GM23338 (cell line): Measurements from ENCODE around the gene KCTD21. TPM values are rescaled to one million over a fixed set of nuclear protein-coding genes. Genes with fewer than 3 reads are reported as not detected.

ENCODE experiments used
- ATAC-seq: fragments of 200-7000 bp; cut with Tn5 transposase; 3 replicates; pipeline ENCODE4 v1.9.1; 2020
- DNase-seq: peaks from one replicate; pipeline ENCODE4 v3.0.0-alpha.2; 2015; ENCODE audit warnings: low spot score
- H2AFZ ChIP-seq: fragments of 200-600 bp; sonication (generic); 2 replicates; pipeline ENCODE4 v1.8.0; 2016; ENCODE audit warnings: antibody characterized with exemption, mild to moderate bottlenecking, moderate library complexity
- H3F3A ChIP-seq: fragments of 200-600 bp; sonication (generic); replicated peaks from 2 replicates; pipeline ENCODE4 v1.8.0; 2017; ENCODE audit warnings: antibody characterized with exemption, mixed run types, low read depth
- H3K27ac ChIP-seq: fragments of 200-600 bp; sonication (generic); 2 replicates; pipeline ENCODE4 v1.6.1; 2016; ENCODE audit warnings: low read depth
- H3K27me3 ChIP-seq: fragments of 200-600 bp; sonication (generic); 2 replicates; pipeline ENCODE4 v1.8.0; 2016; ENCODE audit warnings: mild to moderate bottlenecking, mixed run types, moderate library complexity; ENCODE audit not compliant: insufficient read depth
- H3K36me3 ChIP-seq: fragments of 200-600 bp; sonication (generic); 2 replicates; pipeline ENCODE4 v1.8.0; 2016; ENCODE audit warnings: mild to moderate bottlenecking; ENCODE audit not compliant: insufficient read depth
- H3K4me1 ChIP-seq: fragments of 200-600 bp; sonication (generic); 2 replicates; pipeline ENCODE4 v1.8.0; 2016; ENCODE audit warnings: mild to moderate bottlenecking, moderate library complexity; ENCODE audit not compliant: insufficient read depth
- H3K4me2 ChIP-seq: fragments of 200-600 bp; sonication (generic); 2 replicates; pipeline ENCODE4 v1.7.1; 2017; ENCODE audit warnings: mixed run types
- H3K4me3 ChIP-seq: fragments of 200-600 bp; sonication (generic); 2 replicates; pipeline ENCODE4 v1.6.1; 2016; ENCODE audit warnings: mixed run types
- H3K79me2 ChIP-seq: fragments of 200-600 bp; sonication (generic); replicated peaks from 2 replicates; pipeline ENCODE4 v1.8.0; 2017; ENCODE audit warnings: mild to moderate bottlenecking; ENCODE audit not compliant: insufficient read depth
- H3K9me2 ChIP-seq: fragments of 200-600 bp; sonication (generic); 2 replicates; pipeline ENCODE4 v1.8.0; 2017; ENCODE audit not compliant: insufficient read depth
- H4K20me1 ChIP-seq: fragments of 200-600 bp; sonication (generic); replicated peaks from 2 replicates; pipeline ENCODE4 v1.8.0; 2017; ENCODE audit warnings: mild to moderate bottlenecking; ENCODE audit not compliant: insufficient read depth
- H3K27ac Mint-ChIP-seq: 2 replicates; pipeline ENCODE4 v1.8.0; 2020; ENCODE audit warnings: inconsistent platforms, mild to moderate bottlenecking, moderate library complexity, mixed read lengths
- H3K27me3 Mint-ChIP-seq: 3 replicates; pipeline ENCODE4 v1.8.0; 2022; ENCODE audit warnings: low read depth, mild to moderate bottlenecking, moderate library complexity, mixed read lengths, inconsistent platforms; ENCODE audit not compliant: insufficient read depth, poor library complexity
- H3K36me3 Mint-ChIP-seq: 3 replicates; pipeline ENCODE4 v1.8.0; 2021; ENCODE audit warnings: low read depth, mild to moderate bottlenecking, inconsistent platforms, moderate library complexity, mixed read lengths
- H3K4me1 Mint-ChIP-seq: 3 replicates; pipeline ENCODE4 v1.8.0; 2020; ENCODE audit warnings: mild to moderate bottlenecking, inconsistent platforms, mixed read lengths
- H3K4me3 Mint-ChIP-seq: 3 replicates; pipeline ENCODE4 v1.8.0; 2021; ENCODE audit warnings: moderate library complexity, mild to moderate bottlenecking, inconsistent platforms, mixed read lengths
- H3K9me3 Mint-ChIP-seq: 3 replicates; pipeline ENCODE4 v1.8.0; 2020; ENCODE audit warnings: moderate library complexity, mild to moderate bottlenecking, inconsistent platforms, mixed read lengths
- CREB1 ChIP-seq: fragments of 250-450 bp; sonication (Bioruptor Pico); IDR thresholded peaks from 2 replicates; pipeline ENCODE4 v1.5.0; 2020; ENCODE audit warnings: low read depth, mild to moderate bottlenecking, moderate library complexity
- ETS1 ChIP-seq: IDR thresholded peaks from 2 replicates; pipeline ENCODE4 v1.6.1; 2016; ENCODE audit warnings: antibody characterized with exemption
- EZH2 ChIP-seq: fragments of 200-600 bp; sonication (generic); IDR thresholded peaks from one replicate; pipeline ENCODE4 v1.8.0; 2017; ENCODE audit warnings: antibody characterized with exemption, mild to moderate bottlenecking, low read depth; ENCODE audit not compliant: unreplicated experiment
- JUNB ChIP-seq: IDR thresholded peaks from one replicate; pipeline ENCODE4 v1.6.1; 2016; ENCODE audit warnings: antibody characterized with exemption; ENCODE audit not compliant: unreplicated experiment
- REST ChIP-seq: IDR thresholded peaks from one replicate; pipeline ENCODE4 v1.6.1; 2018; ENCODE audit warnings: antibody characterized with exemption; ENCODE audit not compliant: unreplicated experiment
- STAT1 ChIP-seq: IDR thresholded peaks from one replicate; pipeline ENCODE4 v1.6.1; 2016; ENCODE audit warnings: antibody characterized with exemption; ENCODE audit not compliant: unreplicated experiment
- polyA plus RNA-seq: library from polyadenylated mRNA; unstranded; fragments of >200 nt; fragmentation: Nextera tagmentation; extraction: Ambion mirVana; gene quantifications from 2 replicates; pipeline ENCODE4 v1.2.1, GENCODE V29; 2016
- total RNA-seq: library from RNA; depleted of rRNA; stranded (reverse); fragments of >200 nt; shearing (Covaris generic); gene quantifications from 2 replicates; pipeline ENCODE4 v1.2.3, GENCODE V29; 2014

KCTD21 gene
- total and polyA plus RNA-seq, 2 experiments from 2014 or later, result 1.0 to 3.7 TPM

- no peaks in the 10 kb centered on the region for H3K9me3 Mint-ChIP-seq
- H2AFZ ChIP-seq, result no peak overlapping the region
- TF ChIP-seq CREB1 (CRISPR knock-in tag), result no peak
- no peak for TF ChIP-seq JUNB
- TF ChIP-seq REST, result no peak
- TF ChIP-seq EZH2, result no peak
- no peaks in the 10 kb centered on the region for H3K9me2 ChIP-seq
- no peak for ATAC-seq
- H4K20me1 ChIP-seq, result no peaks in the 10 kb centered on the region
- no peak overlapping the region for H3K4me3 ChIP-seq
- peaks cover 5% of the 10 kb centered on the region for H3K4me1 Mint-ChIP-seq
- H3K4me2 ChIP-seq, result no peak overlapping the region
- H3K27ac Mint-ChIP-seq, result no peak overlapping the region
- no peak overlapping the region for H3K4me3 Mint-ChIP-seq
- H3F3A ChIP-seq, result no peaks in the 10 kb centered on the region
- H3K79me2 ChIP-seq, result no peaks in the 10 kb centered on the region
- H3K4me1 ChIP-seq, result no peaks in the 10 kb centered on the region
- no peaks in the 10 kb centered on the region for H3K27me3 ChIP-seq
- no peak for DNase-seq
- peaks cover 8% of the 10 kb centered on the region; the same call in 2 of the 3 replicates for H3K36me3 Mint-ChIP-seq
- peaks cover 12% of the 10 kb centered on the region for H3K27me3 Mint-ChIP-seq
- no peak overlapping the region for H3K27ac ChIP-seq
- no peaks in the 10 kb centered on the region for H3K36me3 ChIP-seq
Observed at GRCh38 chr11:78199653-78200015, 11.2 kb upstream of the KCTD21 start.

DNA sequence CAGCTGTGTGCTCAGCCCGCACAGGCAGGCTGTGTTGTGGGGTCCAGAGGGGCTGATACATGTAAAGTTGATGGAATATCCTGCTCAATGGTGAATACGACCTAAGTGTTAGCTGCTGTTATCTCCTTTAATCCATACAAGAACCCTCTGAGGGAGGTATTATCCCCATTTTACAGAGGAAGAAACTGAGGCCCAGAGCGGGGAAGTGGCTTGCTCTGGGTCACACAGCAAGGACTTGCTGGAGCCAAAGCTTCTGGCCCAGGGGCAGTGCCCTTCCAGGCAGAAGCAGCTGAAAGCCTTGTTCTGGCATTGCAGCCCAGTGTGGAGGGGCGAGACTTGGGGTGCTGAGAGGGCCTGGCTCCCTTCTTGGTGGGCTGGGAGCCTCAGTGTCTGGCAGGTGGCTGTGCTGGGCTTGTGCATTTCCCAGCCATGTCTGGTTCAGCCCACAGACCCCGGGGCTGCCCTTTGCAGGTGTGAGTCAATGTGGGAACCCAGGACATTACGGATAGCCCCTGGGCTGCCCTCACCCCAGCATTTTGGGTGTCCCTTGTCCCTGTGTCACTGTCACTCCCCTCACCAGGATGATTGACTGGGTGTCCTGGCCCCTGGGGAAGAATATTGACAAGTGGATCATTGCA, 10.7 kb upstream of the KCTD21 start:
- no peak overlapping the region for H2AFZ ChIP-seq
- no peaks in the 10 kb centered on the region for H3K79me2 ChIP-seq
- no peaks in the 10 kb centered on the region for H3K9me2 ChIP-seq
- H3F3A ChIP-seq, result no peaks in the 10 kb centered on the region
- H3K27me3 Mint-ChIP-seq, result peaks cover 12% of the 10 kb centered on the region
- no peaks in the 10 kb centered on the region for H3K4me1 ChIP-seq
- no peak overlapping the region for H3K4me2 ChIP-seq
- H3K36me3 ChIP-seq, result no peaks in the 10 kb centered on the region
- no peak overlapping the region for H3K4me3 Mint-ChIP-seq
- no peak overlapping the region for H3K27ac ChIP-seq
- no peaks in the 10 kb centered on the region for H3K27me3 ChIP-seq
- H3K4me3 ChIP-seq, result no peak overlapping the region
- H3K36me3 Mint-ChIP-seq, result peaks cover 8% of the 10 kb centered on the region; the same call in 2 of the 3 replicates
- H3K27ac Mint-ChIP-seq, result no peak overlapping the region
- H4K20me1 ChIP-seq, result no peaks in the 10 kb centered on the region
- no peaks in the 10 kb centered on the region for H3K9me3 Mint-ChIP-seq
- no peak for ATAC-seq
- H3K4me1 Mint-ChIP-seq, result peaks cover 5% of the 10 kb centered on the region
- no peak for DNase-seq
- no peak for TF ChIP-seq REST
- no peak for TF ChIP-seq ETS1
- TF ChIP-seq STAT1, result no peak
